Erythroblast (primary cell): ENCODE results near the gene HIBADH.

Source experiments
- GATA1 ChIP-seq: IDR thresholded peaks from 2 replicates; pipeline ENCODE4 v1.6.1; 2011; ENCODE audit warnings: low read depth, mild to moderate bottlenecking, control low read depth, low read length, moderate library complexity
- POLR2A ChIP-seq: IDR thresholded peaks from 2 replicates; pipeline ENCODE4 v1.6.1; 2011; ENCODE audit warnings: mild to moderate bottlenecking, low read length

DNA sequence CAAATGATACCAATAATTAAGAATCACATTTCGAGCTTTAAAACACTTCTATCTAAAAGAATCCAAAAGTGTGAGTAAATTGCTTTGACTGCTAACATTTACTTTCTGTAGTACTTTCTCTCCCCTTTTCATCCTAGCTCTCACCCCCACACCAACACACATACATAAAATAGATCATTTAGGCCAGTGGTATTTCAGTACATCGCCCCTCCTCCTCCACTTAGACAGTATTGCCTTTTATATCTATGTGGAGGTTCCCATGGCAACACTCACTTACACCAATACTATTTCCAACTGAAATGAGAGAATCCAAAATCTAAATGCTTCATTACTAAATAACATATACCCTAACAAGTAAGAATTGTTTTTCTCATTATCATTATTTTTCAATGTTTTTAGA, 58.9 kb downstream of the HIBADH start:
- no peak for TF ChIP-seq POLR2A
- TF ChIP-seq GATA1: no peak
